OCI-LY1 (cell line): ENCODE measurements around the gene TNFRSF6B.

Experiments
- H2AFZ ChIP-seq: fragments of 200-600 bp; sonication (generic), shearing (Covaris generic); 2 replicates; pipeline ENCODE4 v1.6.0; 2014; ENCODE audit warnings: antibody characterized with exemption, mild to moderate bottlenecking, low read length
- H3F3A ChIP-seq: fragments of 200-600 bp; sonication (generic), shearing (Covaris generic); 2 replicates; pipeline ENCODE4 v1.6.0; 2014; ENCODE audit warnings: mild to moderate bottlenecking, antibody characterized with exemption, low read length, moderate library complexity; ENCODE audit not compliant: insufficient read depth
- H3K27ac ChIP-seq: fragments of 200-600 bp; sonication (generic); 2 replicates; pipeline ENCODE4 v1.5.1; 2014; ENCODE audit warnings: low read length, mixed run types, mild to moderate bottlenecking, low read depth; ENCODE audit not compliant: poor library complexity, severe bottlenecking
- H3K27me3 ChIP-seq: fragments of 200-600 bp; sonication (generic); 2 replicates; pipeline ENCODE4 v1.6.0; 2014; ENCODE audit warnings: antibody characterized with exemption, mild to moderate bottlenecking, low read length, moderate library complexity; ENCODE audit not compliant: insufficient read depth
- H3K36me3 ChIP-seq: fragments of 200-600 bp; sonication (generic); 2 replicates; pipeline ENCODE4 v1.6.1; 2014; ENCODE audit warnings: mild to moderate bottlenecking, antibody characterized with exemption, low read length, moderate library complexity, mixed read lengths; ENCODE audit not compliant: insufficient read depth
- H3K4me1 ChIP-seq: fragments of 200-600 bp; sonication (generic); 2 replicates; pipeline ENCODE4 v1.5.1; 2014; ENCODE audit warnings: mild to moderate bottlenecking, low read length, moderate library complexity; ENCODE audit not compliant: insufficient read depth, severe bottlenecking
- H3K4me2 ChIP-seq: fragments of 200-600 bp; sonication (generic), shearing (Covaris generic); 2 replicates; pipeline ENCODE4 v1.6.1; 2014; ENCODE audit warnings: low read length
- H3K4me3 ChIP-seq: fragments of 200-600 bp; sonication (generic); 2 replicates; pipeline ENCODE4 v1.5.1; 2014; ENCODE audit warnings: low read length, low read depth, mild to moderate bottlenecking, mixed read lengths; ENCODE audit not compliant: poor library complexity, severe bottlenecking
- H3K79me2 ChIP-seq: fragments of 200-600 bp; shearing (Covaris generic); 2 replicates; pipeline ENCODE4 v1.6.1; 2016; ENCODE audit warnings: mixed run types, low read length, mixed read lengths; ENCODE audit not compliant: insufficient read depth
- H3K9ac ChIP-seq: fragments of 200-600 bp; sonication (generic), shearing (Covaris generic); 2 replicates; pipeline ENCODE4 v1.6.1; 2014; ENCODE audit warnings: mild to moderate bottlenecking, low read length, mixed read lengths
- H3K9me2 ChIP-seq: fragments of 200-600 bp; sonication (generic), shearing (Covaris generic); 2 replicates; pipeline ENCODE4 v1.6.1; 2014; ENCODE audit warnings: low read depth, mild to moderate bottlenecking, low read length, mixed read lengths
- H3K9me3 ChIP-seq: fragments of 200-600 bp; shearing (Covaris generic); 2 replicates; pipeline ENCODE4 v1.6.1; 2014; ENCODE audit warnings: low read length, mixed read lengths
- H4K20me1 ChIP-seq: fragments of 200-600 bp; sonication (generic), shearing (Covaris generic); 2 replicates; pipeline ENCODE4 v1.6.0; 2016; ENCODE audit warnings: mild to moderate bottlenecking, low read length; ENCODE audit not compliant: insufficient read depth
- CTCF ChIP-seq: fragments of 200-600 bp; sonication (generic), shearing (Covaris generic); IDR thresholded peaks from 2 replicates; pipeline ENCODE4 v1.5.1; 2017; ENCODE audit warnings: mild to moderate bottlenecking, antibody characterized with exemption, low read length, moderate library complexity, mixed read lengths
- EZH2 ChIP-seq: fragments of 200-600 bp; sonication (generic), shearing (Covaris generic); IDR thresholded peaks from 2 replicates; pipeline ENCODE4 v1.8.0; 2017; ENCODE audit warnings: borderline replicate concordance, mixed run types, mild to moderate bottlenecking, antibody characterized with exemption, low read length, moderate library complexity, mixed read lengths

The TNFRSF6B gene

DNA sequence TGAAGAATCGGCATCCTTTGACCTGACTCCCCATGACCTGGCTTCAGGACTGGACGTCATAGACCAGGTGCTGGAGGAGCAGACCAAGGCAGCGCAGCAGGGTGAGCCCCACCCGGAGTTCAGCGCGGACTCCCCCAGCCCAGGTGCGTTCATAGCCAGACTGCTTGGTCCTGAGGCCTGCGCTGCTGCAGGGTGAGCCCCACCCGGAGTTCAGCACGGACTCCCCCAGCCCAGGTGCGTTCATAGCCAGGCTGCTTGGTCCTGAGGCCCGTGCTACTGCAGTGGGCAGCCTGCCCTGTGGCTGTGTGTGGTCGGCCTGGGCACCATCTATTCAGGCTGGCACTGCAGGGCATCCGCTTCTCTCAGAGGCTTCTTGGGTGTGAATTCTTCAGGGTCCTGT, 22.5 kb upstream of the TNFRSF6B start:
- Histone ChIP-seq H3K36me3 (peaks cover 29% of the 10 kb centered on the region), H3K79me2 (no peaks in the 10 kb centered on the region)

DNA sequence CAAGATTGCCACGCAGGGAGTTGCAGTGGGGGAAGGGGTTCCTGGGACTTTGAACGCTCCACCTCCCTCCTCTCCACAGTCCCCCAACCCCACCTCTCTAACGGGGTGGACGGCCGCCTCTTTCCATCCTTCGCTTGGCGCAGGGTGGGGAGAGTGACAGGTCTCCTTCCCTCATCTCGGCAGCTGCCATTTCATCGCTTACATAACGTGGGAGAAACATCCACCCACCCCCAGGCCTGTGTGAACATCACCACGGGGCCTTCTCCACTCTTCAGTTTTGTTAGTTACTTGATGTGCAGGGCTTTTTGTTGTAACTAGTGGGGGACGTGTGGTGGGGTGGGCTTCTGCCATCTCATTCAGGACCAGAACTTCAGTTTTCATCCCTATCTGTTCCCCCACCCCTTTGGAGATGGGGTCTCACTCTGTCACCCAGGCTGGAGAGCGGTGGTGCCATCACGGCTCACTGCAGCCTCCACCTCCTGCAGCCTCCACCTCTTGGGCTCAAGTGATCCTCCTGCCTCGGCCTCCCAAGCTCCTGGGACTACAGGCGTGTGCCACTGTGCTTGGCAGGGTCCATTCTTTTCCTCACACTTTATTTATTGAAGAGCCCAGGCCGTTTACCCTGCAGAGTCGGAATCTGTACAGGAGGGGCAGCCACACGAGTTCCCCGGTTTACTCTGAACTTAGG, 20.6 kb upstream of the TNFRSF6B start:
- no peaks in the 10 kb centered on the region for H3K27me3 ChIP-seq

More for the DNA sequence above, 22.5 kb upstream of the TNFRSF6B start:
- H3K9ac ChIP-seq = no peak overlapping the region
- H2AFZ ChIP-seq = no peak overlapping the region
- no peaks in the 10 kb centered on the region for H4K20me1 ChIP-seq
- H3K9me2 ChIP-seq = no peaks in the 10 kb centered on the region
- H3K4me1 ChIP-seq = no peaks in the 10 kb centered on the region
- H3K27ac ChIP-seq = no peak overlapping the region
- no peaks in the 10 kb centered on the region for H3F3A ChIP-seq
- no peak overlapping the region for H3K4me2 ChIP-seq
- H3K9me3 ChIP-seq = no peaks in the 10 kb centered on the region
- no peaks in the 10 kb centered on the region for H3K27me3 ChIP-seq
- no peak overlapping the region for H3K4me3 ChIP-seq
- TF ChIP-seq CTCF = no peak
- TF ChIP-seq EZH2 = no peak

DNA sequence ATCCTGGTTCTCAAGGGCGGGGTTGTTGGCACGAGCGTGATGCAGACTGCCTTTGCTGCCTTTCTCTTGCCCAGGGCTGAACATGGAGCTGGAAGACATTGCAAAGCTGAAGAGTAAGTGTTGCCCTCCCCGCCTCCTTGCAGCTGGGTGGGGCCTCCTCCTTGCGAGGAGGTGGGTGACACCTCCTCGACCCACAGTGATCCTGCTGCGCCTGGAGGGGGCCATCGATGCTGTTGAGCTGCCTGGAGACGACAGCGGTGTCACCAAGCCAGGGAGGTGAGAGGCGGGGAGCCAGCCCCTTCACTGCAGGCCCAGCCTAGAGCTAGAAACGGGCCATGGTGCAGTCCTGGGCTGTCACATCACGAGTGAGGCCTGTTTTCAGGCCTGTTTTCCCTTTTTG, 18.4 kb upstream of the TNFRSF6B start:
- Histone ChIP-seq H4K20me1 (no peaks in the 10 kb centered on the region), H3K79me2 (no peaks in the 10 kb centered on the region), H2AFZ (no peak overlapping the region), H3K9me2 (no peaks in the 10 kb centered on the region), H3K9me3 (no peaks in the 10 kb centered on the region), H3K9ac (no peak overlapping the region), H3F3A (no peaks in the 10 kb centered on the region), H3K4me3 (no peak overlapping the region), H3K27ac (no peak overlapping the region), H3K36me3 (peaks cover 34% of the 10 kb centered on the region), H3K4me1 (no peaks in the 10 kb centered on the region), H3K4me2 (no peak overlapping the region), H3K27me3 (no peaks in the 10 kb centered on the region)
- no peak for TF ChIP-seq CTCF
- no peak for TF ChIP-seq EZH2

More for the DNA sequence above, 20.6 kb upstream of the TNFRSF6B start:
- no peaks in the 10 kb centered on the region for H3K4me1 ChIP-seq
- H3K9me3 ChIP-seq = no peaks in the 10 kb centered on the region
- peaks cover 26% of the 10 kb centered on the region for H3K36me3 ChIP-seq
- no peak overlapping the region for H3K4me3 ChIP-seq
- no peaks in the 10 kb centered on the region for H3K9me2 ChIP-seq
- H3K27ac ChIP-seq = no peak overlapping the region
- H3F3A ChIP-seq = no peaks in the 10 kb centered on the region
- H2AFZ ChIP-seq = no peak overlapping the region
- no peaks in the 10 kb centered on the region for H3K79me2 ChIP-seq
- H3K4me2 ChIP-seq = no peak overlapping the region
- no peak for TF ChIP-seq EZH2
- no peak for TF ChIP-seq CTCF
- no peaks in the 10 kb centered on the region for H4K20me1 ChIP-seq
- no peak overlapping the region for H3K9ac ChIP-seq
